ENCODE data around the gene MYO3B.

- TF ChIP-seq, protein P1, sequence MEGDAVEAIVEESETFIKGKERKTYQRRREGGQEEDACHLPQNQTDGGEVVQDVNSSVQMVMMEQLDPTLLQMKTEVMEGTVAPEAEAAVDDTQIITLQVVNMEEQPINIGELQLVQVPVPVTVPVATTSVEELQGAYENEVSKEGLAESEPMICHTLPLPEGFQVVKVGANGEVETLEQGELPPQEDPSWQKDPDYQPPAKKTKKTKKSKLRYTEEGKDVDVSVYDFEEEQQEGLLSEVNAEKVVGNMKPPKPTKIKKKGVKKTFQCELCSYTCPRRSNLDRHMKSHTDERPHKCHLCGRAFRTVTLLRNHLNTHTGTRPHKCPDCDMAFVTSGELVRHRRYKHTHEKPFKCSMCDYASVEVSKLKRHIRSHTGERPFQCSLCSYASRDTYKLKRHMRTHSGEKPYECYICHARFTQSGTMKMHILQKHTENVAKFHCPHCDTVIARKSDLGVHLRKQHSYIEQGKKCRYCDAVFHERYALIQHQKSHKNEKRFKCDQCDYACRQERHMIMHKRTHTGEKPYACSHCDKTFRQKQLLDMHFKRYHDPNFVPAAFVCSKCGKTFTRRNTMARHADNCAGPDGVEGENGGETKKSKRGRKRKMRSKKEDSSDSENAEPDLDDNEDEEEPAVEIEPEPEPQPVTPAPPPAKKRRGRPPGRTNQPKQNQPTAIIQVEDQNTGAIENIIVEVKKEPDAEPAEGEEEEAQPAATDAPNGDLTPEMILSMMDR (IDR thresholded peaks at IDR 0.05; ENCODE audit: low read depth, low read length) = no peak
- TF ChIP-seq POLR2A (IDR thresholded peaks at IDR 0.05; ENCODE audit: extremely low read depth, insufficient read length) = no peak
- TF ChIP-seq, protein P2, sequence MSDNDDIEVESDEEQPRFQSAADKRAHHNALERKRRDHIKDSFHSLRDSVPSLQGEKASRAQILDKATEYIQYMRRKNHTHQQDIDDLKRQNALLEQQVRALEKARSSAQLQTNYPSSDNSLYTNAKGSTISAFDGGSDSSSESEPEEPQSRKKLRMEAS (IDR thresholded peaks at IDR 0.05; ENCODE audit: low read depth, low read length) = no peak
Measured at GRCh38 chr2:170215021-170215420, 37.1 kb downstream of the MYO3B start.

Data from NB4 (cell line).